Omental fat pad (tissue), 4 donors: ENCODE measurements around the gene RAET1E. TPM values are rescaled to one million over a fixed set of nuclear protein-coding genes. Genes with fewer than 3 reads are reported as not detected.
"Not testable (repeated sequence)": the region's sequence is repeated elsewhere in the genome, so short reads cannot be mapped to it uniquely, and the experiment has no call there.

Experiments used
- ATAC-seq: fragments of 150-250 bp; one replicate; pipeline ENCODE4 v1.9.1; 2016; ENCODE audit warnings: mild to moderate bottlenecking, moderate library complexity; ENCODE audit not compliant: low FRiP score
- DNase-seq: peaks from one replicate; pipeline ENCODE4 v3.0.0-alpha.2; 2019; ENCODE audit warnings: low spot score
- total RNA-seq, 4 donors: library from RNA; depleted of rRNA; stranded (reverse); fragments of >200 nt; gene quantifications; one replicate each; pipeline ENCODE4 v1.1.0, GENCODE V29; 2016
- TF ChIP-seq, protein P1 (sequence below), 3 donors: fragments of 450-650 bp; IDR thresholded peaks; one replicate each; pipeline ENCODE4 v1.5.1; 2016 to 2017; ENCODE audit warnings: antibody characterized with exemption in 3 of 3, mild to moderate bottlenecking in 3 of 3, moderate library complexity in 2 of 3

The RAET1E gene
- total RNA-seq, 4 donors from 2014 or later, result 1.4 to 17.5 (median 2.7) TPM

DNA sequence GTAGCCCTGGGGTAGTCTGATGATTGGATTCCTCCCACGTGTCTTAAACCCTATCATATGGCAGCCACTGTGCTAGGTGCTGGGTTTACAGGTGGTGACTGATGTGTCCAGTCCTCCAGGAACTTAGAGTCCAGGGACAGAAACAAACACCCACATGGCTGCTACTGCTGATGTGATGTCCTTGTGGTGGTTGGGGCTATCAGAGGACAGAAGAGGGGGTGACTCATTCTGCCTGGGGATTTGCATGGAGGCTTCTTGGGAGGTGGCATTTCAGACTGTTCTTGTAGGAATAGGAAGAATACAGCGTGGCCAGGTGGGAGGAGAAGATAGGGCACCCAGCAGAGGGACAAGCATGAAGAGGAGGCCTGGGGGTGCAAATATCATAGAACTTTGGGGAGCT lies 15.2 kb upstream of the RAET1E start:
- TF ChIP-seq, protein P1, sequence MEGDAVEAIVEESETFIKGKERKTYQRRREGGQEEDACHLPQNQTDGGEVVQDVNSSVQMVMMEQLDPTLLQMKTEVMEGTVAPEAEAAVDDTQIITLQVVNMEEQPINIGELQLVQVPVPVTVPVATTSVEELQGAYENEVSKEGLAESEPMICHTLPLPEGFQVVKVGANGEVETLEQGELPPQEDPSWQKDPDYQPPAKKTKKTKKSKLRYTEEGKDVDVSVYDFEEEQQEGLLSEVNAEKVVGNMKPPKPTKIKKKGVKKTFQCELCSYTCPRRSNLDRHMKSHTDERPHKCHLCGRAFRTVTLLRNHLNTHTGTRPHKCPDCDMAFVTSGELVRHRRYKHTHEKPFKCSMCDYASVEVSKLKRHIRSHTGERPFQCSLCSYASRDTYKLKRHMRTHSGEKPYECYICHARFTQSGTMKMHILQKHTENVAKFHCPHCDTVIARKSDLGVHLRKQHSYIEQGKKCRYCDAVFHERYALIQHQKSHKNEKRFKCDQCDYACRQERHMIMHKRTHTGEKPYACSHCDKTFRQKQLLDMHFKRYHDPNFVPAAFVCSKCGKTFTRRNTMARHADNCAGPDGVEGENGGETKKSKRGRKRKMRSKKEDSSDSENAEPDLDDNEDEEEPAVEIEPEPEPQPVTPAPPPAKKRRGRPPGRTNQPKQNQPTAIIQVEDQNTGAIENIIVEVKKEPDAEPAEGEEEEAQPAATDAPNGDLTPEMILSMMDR (IDR thresholded peaks at IDR 0.05), result no peak
- no peak for ATAC-seq
- no peak for DNase-seq

DNA sequence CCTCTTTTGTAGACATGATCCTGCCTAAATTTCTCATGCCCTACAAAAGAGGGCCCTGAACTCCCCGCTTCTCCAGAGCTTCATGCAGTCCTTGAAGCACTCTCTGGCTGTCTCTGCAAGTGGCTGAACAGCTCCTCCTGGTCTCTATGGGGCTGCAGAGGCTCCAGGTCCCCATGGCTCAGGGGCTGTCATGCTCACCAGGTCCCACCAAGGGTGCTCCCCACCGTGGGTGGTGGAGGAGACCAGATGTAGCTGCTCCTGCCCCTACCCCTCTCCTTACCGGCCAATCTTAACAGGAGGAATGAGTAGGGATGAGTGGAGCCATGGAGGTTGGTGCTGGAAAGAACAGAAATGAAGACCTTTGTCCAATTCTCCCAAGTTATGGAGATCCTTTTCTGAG lies 14.8 kb upstream of the RAET1E start:
- DNase-seq, ATAC-seq: not testable (repeated sequence)

DNA sequence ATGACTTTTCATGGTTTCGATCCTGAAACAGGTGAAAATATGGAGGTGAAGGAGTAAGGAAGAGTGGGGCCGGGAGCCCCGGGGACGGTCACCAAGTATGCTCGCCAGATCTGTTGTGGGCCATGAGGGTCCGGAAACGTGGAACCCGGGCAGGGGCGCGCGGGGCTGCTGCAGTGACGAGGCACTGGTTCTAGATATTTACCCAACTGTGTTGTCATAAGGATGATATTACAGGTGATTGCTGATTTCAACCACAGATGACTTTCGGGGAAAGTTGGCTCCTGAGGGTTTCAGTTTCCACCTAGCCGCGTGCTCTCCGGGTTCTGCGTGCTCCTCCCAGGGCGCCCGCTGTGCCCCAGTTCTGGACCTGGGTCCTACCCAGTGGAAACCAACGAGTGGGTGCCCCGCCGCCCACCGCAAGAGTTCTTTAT lies 12.8 kb upstream of the RAET1E start:
- TF ChIP-seq, protein P1 (IDR thresholded peaks at IDR 0.05), result no peak
- ATAC-seq, result no peak
- DNase-seq, result no peak

DNA sequence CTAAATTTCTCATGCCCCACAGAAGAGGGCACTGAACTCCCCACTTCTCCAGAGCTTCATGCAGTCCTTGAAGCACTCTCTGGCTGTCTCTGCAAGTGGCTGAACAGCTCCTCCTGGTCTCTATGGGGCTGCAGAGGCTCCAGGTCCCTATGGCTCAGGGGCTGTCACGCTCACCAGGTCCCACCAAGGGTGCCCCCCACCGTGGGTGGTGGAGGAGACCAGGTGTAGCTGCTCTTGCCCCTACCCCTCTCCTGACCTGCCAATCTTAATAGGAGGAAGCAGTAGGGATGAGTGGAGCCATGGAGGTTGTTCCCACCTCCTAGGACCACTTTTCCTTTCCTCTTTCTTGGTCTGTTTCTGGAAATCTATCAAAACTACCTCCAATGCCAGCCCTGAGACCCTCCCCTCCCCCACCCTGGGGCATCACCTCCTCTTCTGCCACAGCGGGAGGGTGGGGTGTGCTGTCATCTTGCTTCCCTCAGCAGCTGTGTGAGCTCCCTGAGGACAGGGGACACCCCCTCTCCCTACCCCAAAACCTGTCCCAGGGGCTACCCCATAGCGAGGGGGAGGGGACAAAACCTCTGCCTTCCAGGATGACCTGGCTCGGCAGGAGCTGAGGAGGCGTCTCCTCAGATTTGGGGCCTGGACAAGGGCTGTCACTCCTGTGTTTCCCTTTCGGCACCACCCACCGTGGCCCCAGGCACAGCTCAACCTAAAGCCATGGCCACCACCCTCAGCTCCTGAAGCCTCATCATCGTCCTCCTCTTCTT lies 12.0 kb upstream of the RAET1E start:
- ATAC-seq (no peak), DNase-seq (no peak)
- TF ChIP-seq, protein P1 (IDR thresholded peaks at IDR 0.05), result no peak

DNA sequence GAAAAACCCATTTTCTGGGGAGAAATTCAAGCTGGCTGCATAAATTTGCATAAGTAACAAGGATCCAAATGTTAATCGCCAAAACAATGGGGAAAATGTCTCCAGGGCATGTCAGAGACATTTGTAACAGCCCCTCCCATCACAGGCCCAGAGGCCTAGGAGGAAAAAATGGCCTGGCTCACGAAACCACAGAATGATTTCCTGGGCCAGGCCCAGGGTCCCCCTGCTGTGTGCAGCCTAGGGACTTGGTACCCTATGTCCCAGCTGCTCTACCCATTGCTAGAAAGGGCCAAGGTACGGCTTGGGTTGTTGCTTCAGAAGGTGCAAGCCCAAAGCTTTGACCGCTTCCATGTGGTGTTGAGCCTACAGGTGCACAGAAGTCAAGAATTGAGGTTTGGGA lies 10.6 kb upstream of the RAET1E start:
- ATAC-seq, result not testable (repeated sequence)

DNA sequence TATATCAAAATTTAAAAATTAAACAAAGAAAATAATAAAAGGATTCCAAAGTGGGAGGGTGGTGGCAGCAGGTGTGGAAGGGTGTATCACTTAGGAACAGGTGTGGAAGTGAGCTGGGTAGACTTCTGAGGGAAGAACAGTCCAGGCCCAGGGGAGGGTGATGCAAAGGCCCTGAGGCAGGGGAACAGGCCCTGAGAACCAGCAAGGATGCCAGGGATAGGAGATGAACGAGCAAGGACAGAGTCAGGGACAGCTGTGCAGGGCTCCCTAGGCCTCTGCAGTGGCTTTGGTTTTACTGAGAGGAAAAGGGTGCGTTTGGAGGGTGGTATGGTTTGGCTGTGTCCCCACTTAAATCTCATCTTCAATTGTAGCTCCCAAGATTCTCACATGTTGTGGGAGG lies 9.4 kb upstream of the RAET1E start:
- TF ChIP-seq, protein P1 (IDR thresholded peaks at IDR 0.05), result no peak
- DNase-seq (no peak), ATAC-seq (no peak)

More for the DNA sequence above, 10.6 kb upstream of the RAET1E start:
- DNase-seq, result not testable (repeated sequence)

DNA sequence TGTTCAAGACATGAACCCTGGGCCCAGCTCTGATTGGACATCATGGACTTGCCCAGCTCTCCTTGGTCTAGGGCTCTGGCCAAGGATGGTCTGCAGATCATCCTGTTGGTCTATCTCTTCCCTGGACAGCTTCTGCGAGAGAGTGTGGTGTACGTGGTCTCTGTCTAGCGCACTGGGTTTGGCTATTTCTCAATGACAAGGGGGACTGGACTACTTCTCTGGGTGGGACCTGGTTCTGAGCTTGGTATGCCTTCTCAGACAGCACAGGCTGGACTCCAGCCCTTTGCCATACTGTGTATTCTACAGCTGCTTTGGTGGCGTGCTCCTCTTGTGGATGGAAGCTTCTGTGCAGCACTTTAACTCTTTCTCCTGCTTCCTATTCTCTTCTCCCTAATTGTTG lies 8.5 kb upstream of the RAET1E start:
- TF ChIP-seq, protein P1 (IDR thresholded peaks at IDR 0.05), result no peak
- no peak for DNase-seq
- ATAC-seq, result no peak

DNA sequence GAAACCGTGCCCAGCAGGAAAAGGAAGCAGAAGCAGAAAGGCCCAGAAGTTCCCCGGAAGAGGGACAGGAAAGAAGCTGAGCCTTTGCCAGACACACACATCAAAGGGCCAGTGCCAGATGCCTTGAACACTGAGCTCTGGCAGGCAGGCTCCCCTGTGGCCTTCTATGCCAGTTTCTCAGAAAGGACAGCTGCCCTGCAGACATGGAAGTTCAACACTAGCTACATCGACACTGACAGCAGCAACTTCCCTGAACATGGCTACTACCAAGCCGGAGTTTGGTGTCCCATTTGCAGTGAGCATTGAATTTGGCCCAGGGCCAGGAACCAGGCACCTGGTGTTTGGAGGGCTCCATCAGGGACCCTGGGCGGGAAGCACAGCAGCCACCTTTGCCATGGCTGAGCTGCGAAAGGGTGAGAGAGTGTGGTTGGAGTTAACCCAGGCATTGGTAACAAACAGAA lies 8.0 kb upstream of the RAET1E start:
- ATAC-seq, result no peak
- no peak for DNase-seq
- TF ChIP-seq, protein P1 (IDR thresholded peaks at IDR 0.05), result no peak
